ENCODE measurements around the gene CAMSAP1. TPM values are rescaled to one million over a fixed set of nuclear protein-coding genes. Genes with fewer than 3 reads are reported as not detected.

CAMSAP1 gene
- total RNA-seq, 4 donors from 2014 or later = 31.2 to 85.3 (median 51.6) TPM

GRCh38 chr9:135766251-135766650 lies 141.1 kb downstream of the CAMSAP1 start:
- Histone ChIP-seq H3K36me3 (no peaks in the 10 kb centered on the region), H3K4me1 (no peaks in the 10 kb centered on the region)

DNA sequence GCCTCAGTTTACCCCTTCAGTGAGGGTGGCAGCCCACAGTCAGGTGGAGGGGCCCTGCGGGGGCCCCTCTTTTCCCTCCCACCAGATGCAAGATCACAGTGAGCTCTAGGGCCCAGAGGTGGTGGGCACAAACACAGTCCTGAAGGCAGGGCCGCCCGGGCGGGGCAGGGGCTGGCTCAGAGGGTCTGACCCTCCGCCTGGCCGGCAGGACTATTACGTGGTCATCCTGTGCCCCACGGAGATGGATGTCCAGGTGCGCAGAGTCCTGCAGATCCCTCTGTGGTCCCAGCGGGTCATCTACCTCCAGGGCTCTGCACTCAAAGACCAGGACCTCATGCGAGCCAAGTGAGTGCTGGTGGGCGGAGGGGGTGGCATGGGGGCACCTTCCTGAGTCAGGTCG lies 141.9 kb downstream of the CAMSAP1 start:
- H3K4me3 ChIP-seq = no peak overlapping the region
- H3K27ac ChIP-seq = no peak overlapping the region
- no peak for TF ChIP-seq CTCF (IDR thresholded peaks at IDR 0.05)
- TF ChIP-seq POLR2A (IDR thresholded peaks at IDR 0.05) = no peak
- H3K36me3 ChIP-seq = no peaks in the 10 kb centered on the region
- peaks cover 0 to 16% (median 9%) of the 10 kb centered on the region in 3 donors for H3K9me3 ChIP-seq
- H3K4me1 ChIP-seq = no peaks in the 10 kb centered on the region
- no peak for DNase-seq
- intact Hi-C loops (cut with DNase I) = no loop called here
- no peaks in the 10 kb centered on the region for H3K27me3 ChIP-seq
- WGBS, 2 donors = 100% methylated on average over 1 to 4 of the region's 13 CpGs

More at GRCh38 chr9:135766251-135766650, 141.1 kb downstream of the CAMSAP1 start:
- Histone ChIP-seq H3K27me3 (peaks cover 0 to 8% (median 0%) of the 10 kb centered on the region in 4 donors), H3K4me3 (no peak overlapping the region), H3K27ac (no peak overlapping the region), H3K9me3 (peaks cover 0 to 16% (median 9%) of the 10 kb centered on the region in 3 donors)
- no peak for DNase-seq
- no peak for TF ChIP-seq POLR2A (IDR thresholded peaks at IDR 0.05)
- TF ChIP-seq CTCF (IDR thresholded peaks at IDR 0.05) = no peak
- 100% methylated on average over 1 of the region's 4 CpGs; no CpG with 5 or more reads in 1 of the 2 donors for WGBS, 2 donors
- intact Hi-C loops (cut with DNase I) = no loop called here

- no peak overlapping the region for H3K27ac ChIP-seq
- H3K4me1 ChIP-seq = no peaks in the 10 kb centered on the region
- no peaks in the 10 kb centered on the region for H3K36me3 ChIP-seq
- no peaks in the 10 kb centered on the region for H3K27me3 ChIP-seq
- TF ChIP-seq CTCF (IDR thresholded peaks at IDR 0.05) (no peak), POLR2A (IDR thresholded peaks at IDR 0.05) (no peak)
- intact Hi-C loops (cut with DNase I) = no loop called here
- H3K4me3 ChIP-seq = no peak overlapping the region
- no peak for DNase-seq
- H3K9me3 ChIP-seq = peaks cover 0 to 16% (median 9%) of the 10 kb centered on the region in 3 donors
- 72 to 78% methylated on average over 5 of the region's 19 CpGs for WGBS, 2 donors
These were observed 142.6 kb downstream of the CAMSAP1 start for GRCh38 chr9:135764731-135765130.

- H3K4me1 ChIP-seq = no peaks in the 10 kb centered on the region
- no peak for DNase-seq
- intact Hi-C loops (cut with DNase I) = no loop called here
- no peak overlapping the region for H3K27ac ChIP-seq
- TF ChIP-seq POLR2A (IDR thresholded peaks at IDR 0.05) (no peak), CTCF (IDR thresholded peaks at IDR 0.05) (no peak)
- WGBS, 2 donors = 63 to 81% methylated on average over 10 to 12 of the region's 24 CpGs
- no peaks in the 10 kb centered on the region for H3K36me3 ChIP-seq
- H3K4me3 ChIP-seq = no peak overlapping the region
- no peaks in the 10 kb centered on the region for H3K27me3 ChIP-seq
- peaks cover 0 to 16% (median 9%) of the 10 kb centered on the region in 3 donors for H3K9me3 ChIP-seq
These were observed 143.5 kb downstream of the CAMSAP1 start for GRCh38 chr9:135763716-135764446.

- 73 to 79% methylated on average over 3 to 6 of the region's 13 CpGs for WGBS, 2 donors
These were observed 144.4 kb downstream of the CAMSAP1 start for GRCh38 chr9:135762921-135763320.

More at GRCh38 chr9:135762921-135763320, 144.4 kb downstream of the CAMSAP1 start:
- Histone ChIP-seq H3K36me3 (no peaks in the 10 kb centered on the region), H3K9me3 (peaks cover 0 to 16% (median 9%) of the 10 kb centered on the region in 3 donors), H3K4me3 (no peak overlapping the region), H3K27ac (no peak overlapping the region), H3K4me1 (no peaks in the 10 kb centered on the region), H3K27me3 (no peaks in the 10 kb centered on the region)
- TF ChIP-seq CTCF (IDR thresholded peaks at IDR 0.05) (no peak), POLR2A (IDR thresholded peaks at IDR 0.05) (no peak)
- no peak for DNase-seq
- intact Hi-C loops (cut with DNase I) = no loop called here

All from esophagus squamous epithelium (tissue), 5 donors.